Activated naive CD4-positive, alpha-beta T cell treated with anti-CD3 and anti-CD28 coated beads, Interleukin-2, amount 50 U/mL, for 24 hours (primary cell): ENCODE measurements around the gene MYO16.
"Not testable (repeated sequence)": the region's sequence is repeated elsewhere in the genome, so short reads cannot be mapped to it uniquely, and the experiment has no call there.

Experiments
- H3K27ac Mint-ChIP-seq: one replicate; pipeline ENCODE4 v1.8.0; 2021; ENCODE audit warnings: mild to moderate bottlenecking, mixed read lengths
- H3K27me3 Mint-ChIP-seq: one replicate; pipeline ENCODE4 v1.8.0; 2021; ENCODE audit warnings: mixed read lengths
- H3K36me3 Mint-ChIP-seq: one replicate; pipeline ENCODE4 v1.8.0; 2021; ENCODE audit warnings: mixed read lengths
- H3K4me1 Mint-ChIP-seq: one replicate; pipeline ENCODE4 v1.8.0; 2021; ENCODE audit warnings: mixed read lengths
- H3K4me3 Mint-ChIP-seq: one replicate; pipeline ENCODE4 v1.8.0; 2021; ENCODE audit warnings: mild to moderate bottlenecking, mixed read lengths
- H3K9me3 Mint-ChIP-seq: one replicate; pipeline ENCODE4 v1.8.0; 2021; ENCODE audit warnings: mixed read lengths

Gene MYO16

GRCh38 chr13:108963846-108964600 lies 334.6 kb downstream of the MYO16 start:
- peaks cover 2% of the 10 kb centered on the region for H3K27me3 Mint-ChIP-seq
- no peaks in the 10 kb centered on the region for H3K36me3 Mint-ChIP-seq
- no peak overlapping the region for H3K4me3 Mint-ChIP-seq
- H3K9me3 Mint-ChIP-seq = no peaks in the 10 kb centered on the region
- H3K4me1 Mint-ChIP-seq = no peaks in the 10 kb centered on the region
- H3K27ac Mint-ChIP-seq = no peak overlapping the region

- peaks cover 2% of the 10 kb centered on the region for H3K27me3 Mint-ChIP-seq
- no peaks in the 10 kb centered on the region for H3K9me3 Mint-ChIP-seq
- no peak overlapping the region for H3K4me3 Mint-ChIP-seq
- H3K36me3 Mint-ChIP-seq = no peaks in the 10 kb centered on the region
- H3K27ac Mint-ChIP-seq = no peak overlapping the region
- H3K4me1 Mint-ChIP-seq = no peaks in the 10 kb centered on the region
Measured at GRCh38 chr13:108964606-108965005, 335.2 kb downstream of the MYO16 start.

GRCh38 chr13:108967371-108967770 lies 338.0 kb downstream of the MYO16 start:
- Mint-ChIP-seq H3K4me1 (no peaks in the 10 kb centered on the region), H3K27ac (no peak overlapping the region), H3K4me3 (no peak overlapping the region), H3K9me3 (no peaks in the 10 kb centered on the region), H3K27me3 (no peaks in the 10 kb centered on the region), H3K36me3 (no peaks in the 10 kb centered on the region)

- Mint-ChIP-seq H3K36me3 (no peaks in the 10 kb centered on the region), H3K27ac (no peak overlapping the region), H3K4me3 (no peak overlapping the region), H3K27me3 (no peaks in the 10 kb centered on the region), H3K4me1 (no peaks in the 10 kb centered on the region), H3K9me3 (no peaks in the 10 kb centered on the region)
Measured at GRCh38 chr13:108968566-108968965, 339.2 kb downstream of the MYO16 start.

GRCh38 chr13:108974686-108975085 lies 345.3 kb downstream of the MYO16 start:
- no peak overlapping the region for H3K4me3 Mint-ChIP-seq
- no peaks in the 10 kb centered on the region for H3K4me1 Mint-ChIP-seq
- no peaks in the 10 kb centered on the region for H3K9me3 Mint-ChIP-seq
- peaks cover 14% of the 10 kb centered on the region for H3K27me3 Mint-ChIP-seq
- no peaks in the 10 kb centered on the region for H3K36me3 Mint-ChIP-seq
- H3K27ac Mint-ChIP-seq = no peak overlapping the region

- H3K4me1 Mint-ChIP-seq = no peaks in the 10 kb centered on the region
- no peaks in the 10 kb centered on the region for H3K9me3 Mint-ChIP-seq
- no peaks in the 10 kb centered on the region for H3K36me3 Mint-ChIP-seq
- no peak overlapping the region for H3K27ac Mint-ChIP-seq
- peaks cover 25% of the 10 kb centered on the region for H3K27me3 Mint-ChIP-seq
- H3K4me3 Mint-ChIP-seq = no peak overlapping the region
Measured at GRCh38 chr13:108980237-108980636, 350.8 kb downstream of the MYO16 start.

GRCh38 chr13:108981407-108981806 lies 352.0 kb downstream of the MYO16 start:
- no peaks in the 10 kb centered on the region for H3K9me3 Mint-ChIP-seq

GRCh38 chr13:108983273-108983672 lies 353.9 kb downstream of the MYO16 start:
- H3K4me1 Mint-ChIP-seq = no peaks in the 10 kb centered on the region
- no peak overlapping the region for H3K27ac Mint-ChIP-seq
- H3K9me3 Mint-ChIP-seq = no peaks in the 10 kb centered on the region
- H3K36me3 Mint-ChIP-seq = no peaks in the 10 kb centered on the region
- H3K27me3 Mint-ChIP-seq = peaks cover 15% of the 10 kb centered on the region
- no peak overlapping the region for H3K4me3 Mint-ChIP-seq

More at GRCh38 chr13:108981407-108981806, 352.0 kb downstream of the MYO16 start:
- Mint-ChIP-seq H3K36me3 (no peaks in the 10 kb centered on the region), H3K4me3 (no peak overlapping the region), H3K27me3 (peaks cover 25% of the 10 kb centered on the region), H3K27ac (no peak overlapping the region), H3K4me1 (no peaks in the 10 kb centered on the region)

- no peak overlapping the region for H3K27ac Mint-ChIP-seq
- peaks cover 12% of the 10 kb centered on the region for H3K27me3 Mint-ChIP-seq
- no peaks in the 10 kb centered on the region for H3K4me1 Mint-ChIP-seq
- H3K36me3 Mint-ChIP-seq = no peaks in the 10 kb centered on the region
- no peaks in the 10 kb centered on the region for H3K9me3 Mint-ChIP-seq
- no peak overlapping the region for H3K4me3 Mint-ChIP-seq
Measured at GRCh38 chr13:108984251-108984920, 355.0 kb downstream of the MYO16 start.

- peaks cover 14% of the 10 kb centered on the region for H3K27me3 Mint-ChIP-seq
- H3K4me1 Mint-ChIP-seq = no peaks in the 10 kb centered on the region
- H3K9me3 Mint-ChIP-seq = no peaks in the 10 kb centered on the region
- H3K36me3 Mint-ChIP-seq = no peaks in the 10 kb centered on the region
- no peak overlapping the region for H3K27ac Mint-ChIP-seq
- H3K4me3 Mint-ChIP-seq = no peak overlapping the region
Measured at GRCh38 chr13:108985166-108985565, 355.8 kb downstream of the MYO16 start.

- Mint-ChIP-seq H3K4me3 (no peak overlapping the region), H3K27ac (no peak overlapping the region), H3K9me3 (no peaks in the 10 kb centered on the region), H3K4me1 (no peaks in the 10 kb centered on the region), H3K27me3 (peaks cover 7% of the 10 kb centered on the region), H3K36me3 (no peaks in the 10 kb centered on the region)
Measured at GRCh38 chr13:108987517-108987916, 358.1 kb downstream of the MYO16 start.

GRCh38 chr13:108987944-108988343 lies 358.5 kb downstream of the MYO16 start:
- no peak overlapping the region for H3K27ac Mint-ChIP-seq
- H3K27me3 Mint-ChIP-seq = peaks cover 6% of the 10 kb centered on the region
- no peaks in the 10 kb centered on the region for H3K9me3 Mint-ChIP-seq
- H3K4me1 Mint-ChIP-seq = no peaks in the 10 kb centered on the region
- no peaks in the 10 kb centered on the region for H3K36me3 Mint-ChIP-seq
- H3K4me3 Mint-ChIP-seq = no peak overlapping the region

GRCh38 chr13:108991416-108991815 lies 362.0 kb downstream of the MYO16 start:
- not testable (repeated sequence) for H3K27ac Mint-ChIP-seq, H3K36me3 Mint-ChIP-seq, H3K4me3 Mint-ChIP-seq, H3K27me3 Mint-ChIP-seq, H3K4me1 Mint-ChIP-seq, H3K9me3 Mint-ChIP-seq

- Mint-ChIP-seq H3K4me1 (no peaks in the 10 kb centered on the region), H3K36me3 (no peaks in the 10 kb centered on the region), H3K9me3 (no peaks in the 10 kb centered on the region), H3K27ac (no peak overlapping the region), H3K4me3 (no peak overlapping the region), H3K27me3 (peaks cover 4% of the 10 kb centered on the region)
Measured at GRCh38 chr13:108993346-108993745, 363.9 kb downstream of the MYO16 start.

- H3K36me3 Mint-ChIP-seq = no peaks in the 10 kb centered on the region
- no peaks in the 10 kb centered on the region for H3K4me1 Mint-ChIP-seq
- H3K9me3 Mint-ChIP-seq = no peaks in the 10 kb centered on the region
- H3K4me3 Mint-ChIP-seq = no peak overlapping the region
- no peak overlapping the region for H3K27ac Mint-ChIP-seq
- H3K27me3 Mint-ChIP-seq = peaks cover 3% of the 10 kb centered on the region
Measured at GRCh38 chr13:108996430-108996829, 367.0 kb downstream of the MYO16 start.

GRCh38 chr13:109000207-109000606 lies 370.8 kb downstream of the MYO16 start:
- no peak overlapping the region for H3K4me3 Mint-ChIP-seq
- H3K27ac Mint-ChIP-seq = no peak overlapping the region
- H3K9me3 Mint-ChIP-seq = no peaks in the 10 kb centered on the region
- no peaks in the 10 kb centered on the region for H3K27me3 Mint-ChIP-seq
- no peaks in the 10 kb centered on the region for H3K36me3 Mint-ChIP-seq
- H3K4me1 Mint-ChIP-seq = no peaks in the 10 kb centered on the region
